WTC11 (cell line): ENCODE measurements around the gene TTC39B.

Source experiments
- ARID4B ChIP-seq: sonication (generic); formaldehyde crosslinking; IDR thresholded peaks from 2 replicates; pipeline ENCODE4 v1.8.0; 2023; ENCODE audit warnings: missing genetic modification reagents, mild to moderate bottlenecking, borderline replicate concordance
- ATF3 ChIP-seq: sonication (generic); formaldehyde crosslinking; conservative IDR thresholded peaks from 2 replicates; pipeline ENCODE4 v1.8.1; 2022; ENCODE audit warnings: mild to moderate bottlenecking, missing genetic modification reagents
- CREB1 ChIP-seq: sonication (generic); formaldehyde crosslinking; IDR thresholded peaks from 2 replicates; pipeline ENCODE4 v1.8.0; 2023; ENCODE audit warnings: mild to moderate bottlenecking, missing genetic modification reagents
- TCF7 ChIP-seq: sonication (generic); formaldehyde crosslinking; IDR thresholded peaks from 2 replicates; pipeline ENCODE4 v1.8.0; 2022; ENCODE audit warnings: mild to moderate bottlenecking, low read depth, missing genetic modification reagents, moderate library complexity
- USF2 ChIP-seq: sonication (generic); formaldehyde crosslinking; IDR thresholded peaks from 2 replicates; pipeline ENCODE4 v1.8.1; 2023; ENCODE audit warnings: mild to moderate bottlenecking, missing genetic modification reagents, moderate library complexity
- TF ChIP-seq, protein P1 (sequence below): sonication (generic); formaldehyde crosslinking; IDR thresholded peaks from 2 replicates; pipeline ENCODE4 v1.8.0; 2022; ENCODE audit warnings: mild to moderate bottlenecking, missing genetic modification reagents
- TF ChIP-seq, protein P2 (sequence below): fragments of 200-600 bp; IDR thresholded peaks from 2 replicates; pipeline ENCODE4 v1.8.0; 2022; ENCODE audit warnings: antibody characterized with exemption
- TF ChIP-seq, protein P3 (sequence below): sonication (generic); formaldehyde crosslinking; IDR thresholded peaks from 2 replicates; pipeline ENCODE4 v1.8.0; 2023; ENCODE audit warnings: missing genetic modification reagents

GRCh38 chr9:15131094-15131493 is 175.9 kb downstream of the TTC39B start:
- TF ChIP-seq, protein P1, sequence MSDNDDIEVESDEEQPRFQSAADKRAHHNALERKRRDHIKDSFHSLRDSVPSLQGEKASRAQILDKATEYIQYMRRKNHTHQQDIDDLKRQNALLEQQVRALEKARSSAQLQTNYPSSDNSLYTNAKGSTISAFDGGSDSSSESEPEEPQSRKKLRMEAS: no peak
- no peak for TF ChIP-seq USF2
- no peak for TF ChIP-seq CREB1 (CRISPR knock-in tag)
- TF ChIP-seq, protein P2, sequence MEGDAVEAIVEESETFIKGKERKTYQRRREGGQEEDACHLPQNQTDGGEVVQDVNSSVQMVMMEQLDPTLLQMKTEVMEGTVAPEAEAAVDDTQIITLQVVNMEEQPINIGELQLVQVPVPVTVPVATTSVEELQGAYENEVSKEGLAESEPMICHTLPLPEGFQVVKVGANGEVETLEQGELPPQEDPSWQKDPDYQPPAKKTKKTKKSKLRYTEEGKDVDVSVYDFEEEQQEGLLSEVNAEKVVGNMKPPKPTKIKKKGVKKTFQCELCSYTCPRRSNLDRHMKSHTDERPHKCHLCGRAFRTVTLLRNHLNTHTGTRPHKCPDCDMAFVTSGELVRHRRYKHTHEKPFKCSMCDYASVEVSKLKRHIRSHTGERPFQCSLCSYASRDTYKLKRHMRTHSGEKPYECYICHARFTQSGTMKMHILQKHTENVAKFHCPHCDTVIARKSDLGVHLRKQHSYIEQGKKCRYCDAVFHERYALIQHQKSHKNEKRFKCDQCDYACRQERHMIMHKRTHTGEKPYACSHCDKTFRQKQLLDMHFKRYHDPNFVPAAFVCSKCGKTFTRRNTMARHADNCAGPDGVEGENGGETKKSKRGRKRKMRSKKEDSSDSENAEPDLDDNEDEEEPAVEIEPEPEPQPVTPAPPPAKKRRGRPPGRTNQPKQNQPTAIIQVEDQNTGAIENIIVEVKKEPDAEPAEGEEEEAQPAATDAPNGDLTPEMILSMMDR: no peak
- TF ChIP-seq, protein P3, sequence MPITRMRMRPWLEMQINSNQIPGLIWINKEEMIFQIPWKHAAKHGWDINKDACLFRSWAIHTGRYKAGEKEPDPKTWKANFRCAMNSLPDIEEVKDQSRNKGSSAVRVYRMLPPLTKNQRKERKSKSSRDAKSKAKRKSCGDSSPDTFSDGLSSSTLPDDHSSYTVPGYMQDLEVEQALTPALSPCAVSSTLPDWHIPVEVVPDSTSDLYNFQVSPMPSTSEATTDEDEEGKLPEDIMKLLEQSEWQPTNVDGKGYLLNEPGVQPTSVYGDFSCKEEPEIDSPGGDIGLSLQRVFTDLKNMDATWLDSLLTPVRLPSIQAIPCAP (CRISPR knock-in tag): no peak
- TF ChIP-seq TCF7 (CRISPR knock-in tag): no peak
- no peak for TF ChIP-seq ARID4B
- TF ChIP-seq ATF3 (CRISPR knock-in tag): no peak
